Spleen (tissue), 7 donors: ENCODE data around the gene DRG1.

Source experiments
- POLR2A ChIP-seq, 3 donors: fragments of 450-650 bp; IDR thresholded peaks; one replicate each; pipeline ENCODE4 v1.5.1; 2017; ENCODE audit warnings: antibody characterized with exemption in 3 of 3, mild to moderate bottlenecking in 1 of 3
- POLR2AphosphoS5 ChIP-seq, 3 donors: sonication (generic); formaldehyde crosslinking; IDR thresholded peaks; one replicate each; pipeline ENCODE4 v1.5.1; 2017; ENCODE audit warnings: antibody characterized with exemption in 3 of 3
- TF ChIP-seq, protein P1 (sequence below), 11 experiments: fragments of 200-600 bp in 7 of 11; fragments of 450-650 bp in 4 of 11; sonication (generic) in 4 of 11; IDR thresholded peaks in 8 of 11; conservative IDR thresholded peaks in 3 of 11; 1 replicate in 7 of 11; 2 replicates in 4 of 11; pipeline versions ENCODE4 v1.4.0 to v1.8.0; 2016 to 2021; ENCODE audit warnings: antibody characterized with exemption in 11 of 11, inconsistent platforms in 4 of 11, mild to moderate bottlenecking in 1 of 11
- donor health status: DM: no; HTN: no; CAD: no; lungs with moderate emphysema.
- donor health status: DM: no; HTN: no; CAD: no.
- donor health status: DM: no; HTN: no; CAD: no.

DNA sequence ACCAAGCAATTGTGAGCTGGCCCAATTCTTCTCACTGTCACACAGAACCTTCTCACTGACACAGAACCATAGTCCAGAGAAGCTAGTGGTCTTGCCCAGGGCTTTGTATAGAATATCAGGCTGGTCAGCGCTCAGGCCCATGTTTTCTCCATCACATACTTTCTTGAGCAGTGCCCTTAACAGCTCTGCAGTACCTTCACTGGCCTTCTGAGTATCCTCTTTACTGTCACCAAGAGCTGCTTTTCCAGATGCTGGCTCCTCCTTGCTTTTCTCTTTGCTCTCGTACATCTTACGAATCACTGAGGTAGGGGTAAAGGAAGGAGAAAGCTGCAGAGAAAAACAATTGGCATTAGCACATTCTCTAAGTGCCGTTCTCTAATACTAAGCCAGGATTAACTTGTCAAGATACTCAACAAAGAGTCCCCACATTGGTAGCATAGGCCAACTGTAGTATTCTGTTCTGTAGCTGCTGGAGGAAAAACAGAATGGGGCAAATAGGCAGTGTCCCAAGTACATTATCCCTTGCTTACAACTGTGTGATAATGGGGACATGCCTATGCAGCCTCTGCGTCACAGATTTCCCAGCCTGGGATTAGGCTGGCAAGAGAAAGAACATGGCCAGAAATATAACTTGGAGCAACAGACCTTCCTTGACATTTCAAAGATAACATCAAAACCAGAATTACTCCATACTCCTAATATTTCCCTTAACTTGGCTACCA is 43.5 kb downstream of the DRG1 start:
- TF ChIP-seq, protein P1, sequence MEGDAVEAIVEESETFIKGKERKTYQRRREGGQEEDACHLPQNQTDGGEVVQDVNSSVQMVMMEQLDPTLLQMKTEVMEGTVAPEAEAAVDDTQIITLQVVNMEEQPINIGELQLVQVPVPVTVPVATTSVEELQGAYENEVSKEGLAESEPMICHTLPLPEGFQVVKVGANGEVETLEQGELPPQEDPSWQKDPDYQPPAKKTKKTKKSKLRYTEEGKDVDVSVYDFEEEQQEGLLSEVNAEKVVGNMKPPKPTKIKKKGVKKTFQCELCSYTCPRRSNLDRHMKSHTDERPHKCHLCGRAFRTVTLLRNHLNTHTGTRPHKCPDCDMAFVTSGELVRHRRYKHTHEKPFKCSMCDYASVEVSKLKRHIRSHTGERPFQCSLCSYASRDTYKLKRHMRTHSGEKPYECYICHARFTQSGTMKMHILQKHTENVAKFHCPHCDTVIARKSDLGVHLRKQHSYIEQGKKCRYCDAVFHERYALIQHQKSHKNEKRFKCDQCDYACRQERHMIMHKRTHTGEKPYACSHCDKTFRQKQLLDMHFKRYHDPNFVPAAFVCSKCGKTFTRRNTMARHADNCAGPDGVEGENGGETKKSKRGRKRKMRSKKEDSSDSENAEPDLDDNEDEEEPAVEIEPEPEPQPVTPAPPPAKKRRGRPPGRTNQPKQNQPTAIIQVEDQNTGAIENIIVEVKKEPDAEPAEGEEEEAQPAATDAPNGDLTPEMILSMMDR (IDR thresholded peaks at IDR 0.05 in 8 of 11, conservative IDR thresholded peaks at IDR 0.05 in 3 of 11), result no peak
- TF ChIP-seq POLR2A (IDR thresholded peaks at IDR 0.05) (no peak), POLR2AphosphoS5 (IDR thresholded peaks at IDR 0.05) (no peak)
